HepG2 (cell line): ENCODE data around the gene TRIM66. TPM values are rescaled to one million over a fixed set of nuclear protein-coding genes. Genes with fewer than 3 reads are reported as not detected.

Experiments used
- ATAC-seq: fragments of 200-7000 bp; cut with Tn5 transposase; 3 replicates; pipeline ENCODE4 v1.9.1; 2020; ENCODE audit warnings: mild to moderate bottlenecking, moderate library complexity
- BruUV-seq: library from RNA; stranded (reverse); fragments of 400-500 nt; replicated peaks from 2 replicates; lab custom pipeline; 2021; lab: Mats Ljungman, UMichigan
- CTCF ChIA-PET: fragments of 300-600 bp; formaldehyde crosslinking; extraction: SDS; loops from one replicate; lab custom pipeline; 2021; ENCODE audit warnings: low total read pairs, inconsistent platforms, low intra/inter-chr PET ratio; lab: Yijun Ruan, JAX
- POLR2A ChIA-PET: fragments of 350-600 bp; sonication (Branson Sonifier 250); formaldehyde crosslinking; loops from one replicate; lab custom pipeline; 2020; ENCODE audit warnings: antibody characterized with exemption, inconsistent platforms; lab: Yijun Ruan, JAX
- DNase-seq: peaks from one replicate; pipeline ENCODE4 v3.0.0-alpha.2; 2015; ENCODE audit warnings: low spot score
- FAIRE-seq: peaks from 3 replicates; lab custom pipeline; 2011; peaks lifted over from hg19 to GRCh38; lab: Jason Lieb, UNC
- H2AFZ ChIP-seq: one replicate; pipeline ENCODE4 v1.6.1; 2011; ENCODE audit warnings: low read length, inconsistent platforms
- H3K27ac ChIP-seq: fragments of 300-600 bp; 3 replicates; pipeline ENCODE4 v1.8.0; 2011; ENCODE audit warnings: mixed run types, mild to moderate bottlenecking, mixed read lengths, low read length, inconsistent platforms; ENCODE audit not compliant: insufficient read depth; ENCODE audit errors: extremely low read length
- H3K27me3 ChIP-seq, 2 experiments: fragments of 200-600 bp in 1 of 2; 2 replicates in 1 of 2; 3 replicates in 1 of 2; pipeline versions ENCODE4 v1.6.0 to v1.8.0; 2011; ENCODE audit warnings: low read length in 2 of 2, mild to moderate bottlenecking in 2 of 2, moderate library complexity in 2 of 2, inconsistent platforms in 1 of 2; ENCODE audit not compliant: insufficient read depth in 2 of 2, control insufficient read depth in 1 of 2
- H3K36me3 ChIP-seq, 2 experiments: fragments of 200-600 bp in 1 of 2; replicated peaks in 1 of 2; 2 replicates in 1 of 2; 3 replicates in 1 of 2; pipeline versions ENCODE4 v1.5.1 to v1.8.0; 2011; ENCODE audit warnings: low read length in 2 of 2, inconsistent platforms in 1 of 2; ENCODE audit not compliant: insufficient read depth in 2 of 2, control insufficient read depth in 1 of 2
- H3K4me1 ChIP-seq: 2 replicates; pipeline ENCODE4 v1.5.1; 2012; ENCODE audit warnings: low read length, inconsistent platforms; ENCODE audit not compliant: insufficient read depth
- H3K4me2 ChIP-seq: 2 replicates; pipeline ENCODE4 v1.6.0; 2011; ENCODE audit warnings: low read depth, low read length, inconsistent platforms
- H3K4me3 ChIP-seq, 3 experiments: fragments of 200-600 bp in 1 of 3; sonication (generic), shearing (Covaris generic) in 1 of 3; replicated peaks in 1 of 3; 2 replicates each; pipeline ENCODE4 v1.5.1; 2011 to 2016; ENCODE audit warnings: low read length in 3 of 3, inconsistent platforms in 2 of 3, low read depth in 2 of 3, mild to moderate bottlenecking in 2 of 3, control low read depth in 1 of 3, mixed read lengths in 1 of 3; ENCODE audit not compliant: insufficient read depth in 1 of 3
- H3K79me2 ChIP-seq: one replicate; pipeline ENCODE4 v1.6.1; 2011; ENCODE audit warnings: low read length, inconsistent platforms; ENCODE audit not compliant: insufficient read depth
- H3K9ac ChIP-seq: 2 replicates; pipeline ENCODE4 v1.6.0; 2011; ENCODE audit warnings: mild to moderate bottlenecking, low read depth, low read length, inconsistent platforms; ENCODE audit not compliant: insufficient read depth
- H3K9me3 ChIP-seq: 2 replicates; pipeline ENCODE4 v1.5.1; 2012; ENCODE audit warnings: mild to moderate bottlenecking, low read length
- H4K20me1 ChIP-seq: 2 replicates; pipeline ENCODE4 v1.6.0; 2011; ENCODE audit warnings: inconsistent platforms, mild to moderate bottlenecking, low read length, moderate library complexity; ENCODE audit not compliant: insufficient read depth
- CC2D1A ChIP-seq: sonication (generic); formaldehyde crosslinking; IDR thresholded peaks from 2 replicates; pipeline ENCODE4 v1.8.1; 2023; ENCODE audit warnings: mild to moderate bottlenecking, missing genetic modification reagents
- CERS6 ChIP-seq: sonication (generic); formaldehyde crosslinking; IDR thresholded peaks from 2 replicates; pipeline ENCODE4 v1.5.0; 2020; ENCODE audit warnings: missing genetic modification reagents
- HIVEP1 ChIP-seq: sonication (generic); formaldehyde crosslinking; IDR thresholded peaks from 2 replicates; pipeline ENCODE4 v1.4.0; 2020; ENCODE audit warnings: mild to moderate bottlenecking, missing genetic modification reagents
- HMGXB4 ChIP-seq, 2 experiments: sonication (generic) in 1 of 2; formaldehyde crosslinking in 1 of 2; IDR thresholded peaks; 2 replicates each; pipeline versions ENCODE4 v1.4.0 to v1.6.1; 2018 to 2020; ENCODE audit warnings: missing genetic modification reagents in 2 of 2, borderline replicate concordance in 1 of 2, low read depth in 1 of 2, mild to moderate bottlenecking in 1 of 2, missing biosample characterization in 1 of 2
- KDM4B ChIP-seq: sonication (generic); formaldehyde crosslinking; IDR thresholded peaks from 2 replicates; pipeline ENCODE4 v1.4.0; 2020; ENCODE audit warnings: missing genetic modification reagents
- MEIS1 ChIP-seq: sonication (generic); formaldehyde crosslinking; IDR thresholded peaks from 2 replicates; pipeline ENCODE4 v1.9.0; 2021; ENCODE audit warnings: mild to moderate bottlenecking, missing genetic modification reagents, moderate library complexity, borderline replicate concordance
- RARG ChIP-seq: sonication (generic); formaldehyde crosslinking; IDR thresholded peaks from 2 replicates; pipeline ENCODE4 v1.4.0; 2020; ENCODE audit warnings: low read depth, mild to moderate bottlenecking, missing genetic modification reagents
- RCOR2 ChIP-seq: IDR thresholded peaks from 2 replicates; pipeline ENCODE4 v1.6.1; 2016; ENCODE audit warnings: missing biosample characterization, missing genetic modification reagents
- SP2 ChIP-seq: sonication (generic); formaldehyde crosslinking; IDR thresholded peaks from 2 replicates; pipeline ENCODE4 v1.5.1; 2020; ENCODE audit warnings: mild to moderate bottlenecking, missing genetic modification reagents
- ZNF180 ChIP-seq: sonication (generic); formaldehyde crosslinking; IDR thresholded peaks from 2 replicates; pipeline ENCODE4 v1.4.0; 2020; ENCODE audit warnings: low read depth, missing genetic modification reagents, borderline replicate concordance
- ZNF207 ChIP-seq: fragments of 450-650 bp; IDR thresholded peaks from 2 replicates; pipeline ENCODE4 v1.6.1; 2016; ENCODE audit warnings: antibody characterized with exemption, borderline replicate concordance
- ZNF44 ChIP-seq: sonication (generic); formaldehyde crosslinking; IDR thresholded peaks from 2 replicates; pipeline ENCODE4 v1.5.1; 2020; ENCODE audit warnings: mild to moderate bottlenecking, missing genetic modification reagents
- ZNF446 ChIP-seq: sonication (generic); formaldehyde crosslinking; IDR thresholded peaks from 2 replicates; pipeline ENCODE4 v1.5.0; 2020; ENCODE audit warnings: mild to moderate bottlenecking, missing genetic modification reagents
- ZNF7 ChIP-seq: IDR thresholded peaks from 2 replicates; pipeline ENCODE4 v1.6.1; 2016; ENCODE audit warnings: missing biosample characterization, missing genetic modification reagents
- ZNF770 ChIP-seq: sonication (generic); formaldehyde crosslinking; IDR thresholded peaks from 2 replicates; pipeline ENCODE4 v1.5.0; 2020; ENCODE audit warnings: mild to moderate bottlenecking, missing genetic modification reagents
- ZNF781 ChIP-seq: sonication (generic); formaldehyde crosslinking; IDR thresholded peaks from 2 replicates; pipeline ENCODE4 v1.5.1; 2020; ENCODE audit warnings: borderline replicate concordance, mild to moderate bottlenecking, missing genetic modification reagents; ENCODE audit errors: not compliant biosample characterization
- WGBS: methylation state at CpG from one replicate; pipeline ENCODE4 v1.1.6; 2017; ENCODE audit warnings: low lambda C conversion rate; 5-methylcytosine and 5-hydroxymethylcytosine counted together
- in situ Hi-C: cut with HindIII; loops from 2 replicates; pipeline ENCODE4 v1.10.0; 2017; ENCODE audit warnings: low pct_unique_long_range_greater_than_20kb; ENCODE audit not compliant: extremely low pct_ligation_motif_present
- intact Hi-C: fragments of 100-400 bp; cut with micrococcal nuclease; formaldehyde crosslinking; loops from one replicate; pipeline ENCODE4 v1.10.0; 2022; ENCODE audit not compliant: unreplicated experiment
- polyA plus RNA-seq, 8 experiments: library from polyadenylated mRNA; depleted of rRNA in 3 of 8; stranded (reverse) in 7 of 8; unstranded in 1 of 8; fragments of >200 nt; fragmentation: Illumina TruSeq in 4 of 8; extraction: Trizol in 4 of 8; gene quantifications; 2 replicates each; pipeline versions ENCODE4 v1.2.1 to v1.2.3, GENCODE V29; 2011 to 2016; ENCODE audit warnings: low read depth in 4 of 8, missing spikeins in 1 of 8, mixed read lengths in 1 of 8; ENCODE audit not compliant: insufficient read depth in 1 of 8
- total RNA-seq, 5 experiments: library from RNA; depleted of rRNA; stranded (reverse); fragments of >200 nt; fragmentation: Illumina TruSeq; extraction: Trizol; gene quantifications; 2 replicates each; pipeline ENCODE4 v1.2.3, GENCODE V29; 2016; ENCODE audit warnings: low read depth in 1 of 5

TRIM66 gene
- total and polyA plus RNA-seq, 2 of the 13 experiments (the other 11 are each of a cell fraction or from before 2014, with no cell fraction given) = 4.9 to 6.1 TPM

GRCh38 chr11:8636127-8636526 is 46.3 kb downstream of the TRIM66 start:
- in situ Hi-C loops = no loop called here

GRCh38 chr11:8634498-8634897 is 48.0 kb downstream of the TRIM66 start:
- Histone ChIP-seq H4K20me1 (no peaks in the 10 kb centered on the region), H2AFZ (no peak overlapping the region), H3K36me3 (peaks cover 14 to 33% of the 10 kb centered on the region in 2 experiments; a peak in 4 of 5 replicates), H3K4me3 (no peak overlapping the region), H3K27ac (no peak overlapping the region), H3K9me3 (no peaks in the 10 kb centered on the region), H3K27me3 (no peaks in the 10 kb centered on the region), H3K9ac (no peak overlapping the region), H3K79me2 (no peaks in the 10 kb centered on the region), H3K4me2 (no peak overlapping the region), H3K4me1 (no peaks in the 10 kb centered on the region)
- ChIA-PET POLR2A (no interaction called here), CTCF (no interaction called here)
- no TSS peak for BruUV-seq
- FAIRE-seq (no peak), ATAC-seq (no peak), DNase-seq (no peak)
- in situ Hi-C loops = no loop called here
- intact Hi-C loops = no loop called here
- WGBS = 94% methylated on average over 6 of the region's 6 CpGs
- TF ChIP-seq ZNF781 (CRISPR knock-in tag) (no peak), CERS6 (CRISPR knock-in tag) (no peak), ZNF7 (no peak), RCOR2 (no peak), CC2D1A (CRISPR knock-in tag) (no peak), ZNF207 (no peak), HIVEP1 (no peak), MEIS1 (CRISPR knock-in tag) (no peak), ZNF180 (CRISPR knock-in tag) (no peak), HMGXB4 (CRISPR knock-in tag; IDR thresholded peaks at IDR 0.05; ENCODE audit: borderline replicate concordance in 1 of 2, low read depth in 1 of 2) (no peak), ZNF770 (no peak), SP2 (CRISPR knock-in tag) (no peak), RARG (CRISPR knock-in tag) (no peak), KDM4B (no peak)

More at GRCh38 chr11:8636127-8636526, 46.3 kb downstream of the TRIM66 start:
- WGBS = 97% methylated on average over 2 of the region's 2 CpGs
- H3K9me3 ChIP-seq = no peaks in the 10 kb centered on the region
- H3K4me2 ChIP-seq = no peak overlapping the region
- no peak overlapping the region for H3K27ac ChIP-seq
- H3K9ac ChIP-seq = no peak overlapping the region
- no peak overlapping the region for H2AFZ ChIP-seq
- peaks cover 21 to 40% of the 10 kb centered on the region in 2 experiments for H3K36me3 ChIP-seq
- no peak for ATAC-seq
- H3K4me3 ChIP-seq = no peak overlapping the region
- DNase-seq = no peak
- ChIA-PET POLR2A (no interaction called here), CTCF (no interaction called here)
- BruUV-seq = no TSS peak
- no peaks in the 10 kb centered on the region for H3K79me2 ChIP-seq
- H3K4me1 ChIP-seq = no peaks in the 10 kb centered on the region
- TF ChIP-seq ZNF44 (peak; percentile 92; the same call in 1 of the 2 replicates), ZNF446 (CRISPR knock-in tag) (no peak)
- H3K27me3 ChIP-seq = no peaks in the 10 kb centered on the region
- FAIRE-seq = no peak
- intact Hi-C loops = no loop called here
- no peaks in the 10 kb centered on the region for H4K20me1 ChIP-seq
